CD4-positive, alpha-beta T cell treated with Interferon alpha-2 for 1 hour (primary cell): ENCODE data around the gene STK32C.

ENCODE experiments used
- DNase-seq, 2 donors: peaks; one replicate each; pipeline ENCODE4 v3.0.0-alpha.2; 2020 to 2022

Gene STK32C

GRCh38 chr10:132194726-132195125 lies 113.0 kb downstream of the STK32C start:
- no peak for DNase-seq

- DNase-seq, result no peak
Measured at GRCh38 chr10:132193907-132194552, 113.7 kb downstream of the STK32C start.

DNA sequence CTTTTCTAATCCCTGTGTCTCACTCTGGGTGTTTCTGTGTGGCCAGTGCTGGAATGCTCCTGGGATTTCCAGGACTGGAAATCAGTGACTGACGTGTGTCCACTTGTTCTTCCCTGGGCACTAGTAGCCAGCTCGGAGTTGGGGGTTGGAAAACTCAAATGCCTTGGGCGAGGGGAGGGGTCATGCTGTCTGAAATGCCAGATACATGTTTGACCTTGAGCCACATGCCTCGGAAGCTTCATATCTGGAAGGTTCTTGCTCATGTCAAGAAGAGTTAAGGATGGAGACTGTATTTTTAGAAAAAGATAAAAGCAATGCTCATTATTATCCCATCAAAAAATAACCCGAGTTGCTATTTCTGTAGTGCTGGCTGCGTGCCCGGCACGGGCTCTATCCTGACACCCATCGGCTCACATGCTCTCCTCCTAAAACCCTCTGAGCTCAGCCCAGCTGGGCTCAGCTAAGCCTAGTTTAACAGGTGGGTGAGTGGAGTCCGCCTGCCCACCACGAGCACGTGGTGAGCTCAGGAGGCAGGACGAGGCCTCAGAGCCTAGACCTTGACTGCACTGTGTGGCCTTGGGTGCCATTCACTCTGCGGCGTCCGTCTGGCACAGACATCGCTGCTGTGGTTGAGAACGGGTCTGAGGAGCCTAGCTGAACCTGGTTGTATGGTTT lies 114.6 kb downstream of the STK32C start:
- no peak for DNase-seq

DNA sequence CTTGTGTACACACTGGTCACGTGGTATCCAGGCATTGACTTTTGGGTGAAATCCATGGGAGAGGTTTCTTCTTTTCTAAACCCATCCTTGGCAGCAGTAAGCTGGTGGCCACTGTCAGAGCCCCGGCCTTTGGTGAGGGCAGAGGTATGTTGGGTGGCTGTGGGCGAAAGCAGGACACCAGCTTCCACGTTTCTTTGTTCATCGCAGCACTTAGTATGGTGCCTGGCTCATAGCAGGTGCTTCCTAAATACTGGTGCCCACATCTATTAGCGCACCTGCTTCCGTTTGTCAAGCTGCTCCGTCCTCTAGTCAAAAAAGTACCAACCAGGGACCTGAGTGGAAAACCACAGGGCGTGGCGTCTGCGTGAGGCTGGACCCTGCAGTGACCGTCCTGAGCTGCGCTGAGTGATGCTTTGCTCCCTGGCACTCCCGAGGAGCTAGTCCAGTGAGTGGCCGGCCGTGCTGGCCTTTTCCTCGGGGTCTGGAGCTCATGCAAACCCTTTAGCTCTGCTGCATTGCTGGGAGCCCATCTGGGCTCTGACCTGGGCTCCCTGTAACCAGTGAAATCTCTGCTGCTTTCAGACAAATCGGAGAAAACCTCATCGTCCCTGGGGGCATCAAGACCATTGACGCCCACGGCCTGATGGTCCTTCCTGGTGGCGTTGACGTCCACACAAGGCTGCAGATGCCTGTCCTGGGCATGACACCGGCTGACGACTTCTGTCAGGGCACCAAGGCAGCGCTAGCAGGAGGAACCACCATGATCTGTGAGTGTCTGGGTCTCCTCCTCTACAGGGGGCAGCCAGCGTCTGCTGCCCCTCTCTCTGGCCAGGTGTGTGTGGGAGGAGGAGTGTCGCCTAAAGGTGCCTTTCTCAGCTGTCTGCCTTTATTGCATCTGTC lies 115.4 kb downstream of the STK32C start:
- DNase-seq, result no peak

DNA sequence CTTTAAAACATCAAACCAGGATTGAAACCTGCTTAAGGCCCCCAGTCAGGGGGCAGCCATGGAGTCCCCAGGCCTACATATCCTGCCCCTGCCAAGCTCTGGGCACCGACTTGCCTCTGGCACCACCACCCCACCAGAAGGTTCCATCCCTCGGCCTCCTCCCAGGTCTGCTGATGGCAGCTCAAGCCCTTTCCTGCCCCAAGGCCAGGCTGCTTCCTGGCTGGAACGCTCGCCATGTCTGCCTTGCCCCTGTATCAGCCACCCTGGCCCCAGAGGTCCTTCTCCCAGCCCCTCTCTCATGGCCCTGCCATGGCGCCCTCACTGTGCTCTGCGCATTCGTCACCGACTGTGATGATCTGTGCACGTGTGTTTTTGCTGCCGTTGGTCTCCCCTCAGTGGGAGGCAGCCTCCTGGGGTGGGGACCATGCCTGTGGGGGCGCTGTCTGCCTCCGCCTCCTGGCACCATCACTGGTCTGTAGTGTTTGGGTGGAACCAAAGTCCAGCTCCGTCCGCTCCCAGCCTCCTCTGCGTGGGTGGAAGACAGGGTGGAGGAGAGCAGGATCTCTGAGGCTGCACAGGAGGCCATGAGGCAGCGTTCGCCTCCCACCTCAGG lies 117.8 kb downstream of the STK32C start:
- no peak for DNase-seq

DNA sequence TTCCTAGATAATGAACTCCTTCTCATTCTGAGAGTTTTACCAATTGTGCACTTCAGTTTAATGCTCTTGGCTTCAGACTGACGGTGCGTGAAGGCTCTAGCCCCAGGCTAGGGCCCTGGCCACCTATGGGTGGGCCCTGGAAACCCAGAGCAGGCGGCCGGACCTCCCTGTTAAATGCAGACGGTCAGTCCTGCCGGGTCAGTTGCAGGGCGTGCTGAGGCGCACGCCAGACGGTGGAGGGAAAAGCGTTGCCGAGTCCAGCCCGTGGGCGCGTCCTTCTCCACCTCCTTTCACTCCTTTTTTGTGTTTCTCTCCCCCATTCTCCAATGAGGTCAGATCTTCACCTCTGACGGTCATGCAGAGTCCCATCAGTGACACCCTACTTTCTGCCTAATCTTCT lies 118.7 kb downstream of the STK32C start:
- DNase-seq, result no peak

GRCh38 chr10:132188331-132188730 lies 119.4 kb downstream of the STK32C start:
- no peak for DNase-seq

DNA sequence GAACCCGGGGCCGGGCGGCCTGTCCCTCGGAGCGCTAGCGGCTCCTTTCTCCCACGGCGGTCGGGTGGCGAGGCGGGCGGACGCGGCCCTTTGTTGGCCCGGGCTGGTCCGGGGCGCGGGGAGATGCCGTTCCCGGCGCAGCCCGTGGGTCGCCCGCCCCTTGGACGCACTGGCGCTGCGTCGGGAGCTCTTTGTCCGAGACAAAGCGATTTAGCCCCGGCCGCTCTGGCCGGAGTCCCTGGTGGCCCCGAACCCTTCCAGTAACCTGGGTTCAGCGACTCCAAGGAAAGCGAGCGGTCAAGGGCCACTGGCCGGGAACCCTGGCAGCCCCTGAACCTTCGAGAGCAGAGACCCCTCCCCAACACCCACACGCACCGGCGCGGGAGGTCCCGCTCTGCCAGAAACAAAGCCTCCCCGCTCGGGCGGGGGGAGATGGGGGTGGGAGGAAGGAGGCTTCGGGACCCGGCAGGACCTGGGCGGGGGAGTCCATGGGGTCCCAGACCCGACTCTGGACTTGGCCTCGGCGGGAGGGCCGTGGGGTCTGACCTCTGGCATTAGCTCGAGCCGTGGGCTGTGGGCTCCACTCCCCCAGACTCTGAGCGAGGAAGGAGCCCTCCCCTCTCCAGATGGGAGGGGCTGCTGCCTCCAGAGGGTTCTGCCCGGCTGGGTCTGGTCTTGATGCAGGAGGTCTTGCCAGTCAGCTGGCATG lies 120.2 kb downstream of the STK32C start:
- DNase-seq, result no peak

GRCh38 chr10:132186488-132187429 lies 121.0 kb downstream of the STK32C start, which contains the start of gene DPYSL4:
Gene DPYSL4 (plus strand): TSS chr10:132186948. CDS start chr10:132187064, 116 bp downstream.
- DNase-seq, result no peak

- peak; percentile 37 to 62 for DNase-seq
Measured at GRCh38 chr10:132185601-132186487, 121.9 kb downstream of the STK32C start.

GRCh38 chr10:132184816-132185593 lies 122.7 kb downstream of the STK32C start:
- no peak for DNase-seq

DNA sequence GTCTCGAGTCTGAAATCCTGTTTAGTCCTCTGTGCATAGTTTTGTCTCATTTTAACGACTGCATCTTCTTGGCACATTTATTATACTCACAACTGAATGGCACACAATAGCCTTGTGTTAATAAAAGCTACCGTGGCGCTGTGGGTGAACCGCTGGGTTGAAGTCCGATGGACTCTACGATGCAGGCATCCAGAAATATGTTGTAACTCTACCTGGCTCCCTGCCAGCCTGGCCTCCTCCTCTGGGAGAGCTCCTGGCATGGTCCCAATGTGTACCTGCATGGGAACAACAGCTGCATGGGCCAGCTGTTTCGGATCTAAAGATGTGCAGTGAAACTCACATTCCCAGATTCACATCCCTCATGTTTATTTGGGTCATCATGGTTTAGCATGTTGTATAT lies 124.7 kb downstream of the STK32C start:
- no peak for DNase-seq

- DNase-seq, result no peak
Measured at GRCh38 chr10:132182591-132182990, 125.2 kb downstream of the STK32C start.

- DNase-seq, result no peak
Measured at GRCh38 chr10:132181691-132182425, 125.9 kb downstream of the STK32C start.

DNA sequence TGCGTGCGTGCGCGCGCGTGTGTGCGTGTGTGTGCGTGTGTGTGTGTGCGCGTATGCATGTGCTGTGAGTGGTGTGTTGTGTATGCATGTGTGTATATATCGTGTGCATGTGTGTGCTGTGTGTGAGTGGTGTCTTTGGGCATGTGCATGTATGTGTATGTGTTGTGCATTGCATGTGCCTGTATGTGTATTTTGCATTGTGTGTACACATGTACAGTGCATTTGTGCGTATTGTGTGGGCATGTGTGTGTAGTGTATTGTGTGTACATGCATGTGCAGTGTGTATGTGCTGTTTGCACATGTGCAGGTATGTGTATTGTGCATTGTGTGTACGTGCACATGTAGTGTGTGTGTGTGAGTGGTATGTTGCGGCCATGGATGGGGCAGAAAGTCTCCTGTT lies 127.0 kb downstream of the STK32C start:
- no peak for DNase-seq

GRCh38 chr10:132179551-132180392 lies 128.0 kb downstream of the STK32C start:
- DNase-seq, result no peak

DNA sequence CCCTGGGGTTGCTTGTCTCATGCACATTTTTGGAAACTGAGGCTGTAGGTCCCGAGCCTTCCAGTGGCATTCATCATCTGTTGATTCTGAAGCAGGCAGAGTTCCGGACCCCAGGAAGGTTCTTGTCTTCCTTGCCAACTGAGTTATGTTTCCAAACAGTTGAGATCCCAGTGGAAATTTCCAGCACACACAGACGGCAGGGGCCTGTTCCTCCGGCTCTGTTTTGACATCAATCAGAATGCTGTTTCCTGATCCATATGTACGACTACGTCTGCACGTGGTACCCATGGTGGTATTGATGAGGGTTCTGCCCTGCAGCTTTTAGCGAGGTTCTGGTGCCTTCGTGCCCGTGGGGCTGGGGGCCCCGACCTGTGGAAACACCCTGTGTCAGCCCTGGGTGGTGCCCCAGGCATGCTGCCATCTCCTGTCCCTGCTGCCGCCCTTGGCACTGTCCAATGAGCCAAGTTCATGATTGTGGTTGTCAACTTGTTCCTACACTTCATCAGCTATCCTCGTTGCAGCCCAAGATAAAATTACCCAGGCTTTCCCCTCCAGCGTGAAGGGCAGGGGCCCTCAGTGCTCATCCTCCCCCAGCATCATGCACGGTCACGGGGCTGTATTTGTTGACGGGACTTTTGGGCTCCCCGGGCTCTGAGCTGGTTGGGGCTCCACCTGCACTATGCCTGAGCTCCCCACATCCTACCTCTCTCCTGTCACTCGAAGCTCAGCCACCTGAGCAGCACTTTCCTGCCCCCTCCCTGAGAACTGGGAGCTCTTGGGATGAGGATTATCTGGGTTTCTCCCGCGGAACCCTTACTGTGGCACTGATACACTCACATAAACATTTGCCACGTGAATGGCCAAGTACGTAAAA lies 128.8 kb downstream of the STK32C start:
- no peak for DNase-seq
